ENCODE data around the gene SURF4.

SURF4 gene

GRCh38 chr9:133355881-133356357 lies 19.9 kb downstream of the SURF4 start:
- Histone ChIP-seq H3K4me3 (peak overlapping the region; percentile 67 to 88 (median 78)), H3K36me3 (peaks cover 37 to 66% (median 56%) of the 10 kb centered on the region in 11 experiments), H3K27ac (peak overlapping the region; percentile 58 to 95 (median 93); a peak in 21 of 22 replicates), H3K9ac (peak overlapping the region; percentile 85 to 93 (median 90)), H3K4me2 (peak overlapping the region; percentile 88 to 98 (median 94)), H4K20me1 (peaks cover 35 to 89% (median 70%) of the 10 kb centered on the region in 11 experiments), H3K27me3 (no peaks in the 10 kb centered on the region), H3K9me3 (replicated peaks in 1 of 11) (no peaks in the 10 kb centered on the region), H3K4me1 (peaks cover 62 to 92% (median 77%) of the 10 kb centered on the region in 10 experiments)
- no peak for TF ChIP-seq Cebpa-rat (IDR thresholded peaks at IDR 0.05)

GRCh38 chr9:133354766-133355165 lies 21.1 kb downstream of the SURF4 start:
- Histone ChIP-seq H4K20me1 (peaks cover 35 to 89% (median 70%) of the 10 kb centered on the region in 11 experiments), H3K4me1 (peaks cover 62 to 92% (median 77%) of the 10 kb centered on the region in 10 experiments), H3K27me3 (no peaks in the 10 kb centered on the region), H3K4me2 (peak overlapping the region; percentile 88 to 98 (median 94)), H3K9ac (peak overlapping the region; percentile 85 to 93 (median 90); a peak in 19 of 22 replicates), H3K4me3 (peak overlapping the region in 8 of 10 experiments; percentile 67 to 88 (median 80); a peak in 10 of 20 replicates), H3K9me3 (replicated peaks in 1 of 11) (no peaks in the 10 kb centered on the region), H3K36me3 (peaks cover 37 to 66% (median 56%) of the 10 kb centered on the region in 11 experiments), H3K27ac (peak overlapping the region in 9 of 11 experiments; percentile 83 to 95 (median 93); a peak in 18 of 22 replicates)
- peak in 8 of 11 experiments; percentile 23 to 75 (median 63); a peak in 10 of 22 replicates for TF ChIP-seq Cebpa-rat (IDR thresholded peaks at IDR 0.05)

DNA sequence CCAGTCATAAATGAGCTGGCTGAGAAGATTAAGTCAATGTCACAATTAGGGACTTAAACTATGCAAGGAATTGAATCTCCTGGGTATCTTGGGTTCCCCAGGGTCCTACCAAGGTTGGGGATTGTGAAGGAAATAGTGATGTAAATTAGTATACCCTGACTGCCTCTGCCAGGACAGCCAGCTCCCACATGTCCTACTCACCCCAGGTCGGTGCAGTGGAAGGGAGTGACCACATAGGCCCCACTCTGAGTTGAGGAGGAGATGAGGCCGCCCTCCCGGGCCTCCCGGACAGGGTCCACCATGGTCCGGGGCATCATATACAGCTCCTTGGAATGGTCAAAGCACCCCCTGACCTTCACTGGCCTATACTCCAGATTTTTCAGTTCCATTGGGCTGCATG lies 22.3 kb downstream of the SURF4 start:
- Histone ChIP-seq H4K20me1 (peaks cover 45 to 89% (median 70%) of the 10 kb centered on the region in 11 experiments), H3K4me3 (no peak overlapping the region), H3K36me3 (peaks cover 44 to 66% (median 56%) of the 10 kb centered on the region in 11 experiments)

DNA sequence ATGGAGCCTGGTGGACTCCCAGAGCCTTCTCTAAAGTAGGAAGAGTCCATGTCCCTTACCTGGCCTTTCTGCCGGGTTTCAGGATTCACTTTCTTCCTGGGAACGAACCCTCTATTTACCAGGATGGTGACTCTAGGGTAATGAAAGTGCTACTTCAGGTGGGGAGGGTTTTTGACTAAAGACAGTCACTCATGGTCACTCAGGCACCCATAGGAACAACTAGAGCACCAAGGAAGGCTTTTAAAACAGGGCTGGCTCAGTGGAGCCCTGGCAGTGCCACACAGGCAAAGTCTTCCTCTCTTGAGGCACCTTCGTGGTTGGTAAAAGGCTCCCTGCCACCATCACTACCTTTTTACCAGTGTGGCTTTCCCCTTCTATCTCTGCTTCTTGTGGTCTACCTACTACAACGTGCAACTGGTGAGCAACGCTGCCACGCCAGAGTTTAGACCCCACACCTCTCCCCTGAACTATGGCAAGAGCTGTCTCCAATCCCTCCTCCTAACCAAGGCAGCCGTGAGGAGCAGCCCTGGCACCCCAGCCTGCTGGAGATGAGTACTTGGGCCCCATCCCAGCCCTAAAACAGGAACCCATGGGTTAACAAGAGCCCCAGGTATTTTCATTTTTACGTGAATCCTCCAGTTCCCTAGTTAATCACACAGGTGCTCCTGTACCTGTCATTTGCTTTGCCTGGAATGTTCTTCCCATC lies 23.1 kb downstream of the SURF4 start:
- H3K4me2 ChIP-seq, result peak overlapping the region in 3 of 11 experiments; percentile 0 to 98 (median 7); a peak in 3 of 22 replicates
- H3K27me3 ChIP-seq, result no peaks in the 10 kb centered on the region
- TF ChIP-seq Cebpa-rat (IDR thresholded peaks at IDR 0.05), result no peak
- no peak overlapping the region for H3K4me3 ChIP-seq
- H3K9ac ChIP-seq, result peak overlapping the region in 8 of 11 experiments; percentile 28 to 91 (median 62); a peak in 12 of 22 replicates
- H3K27ac ChIP-seq, result peak overlapping the region in 10 of 11 experiments; percentile 7 to 95 (median 92); a peak in 15 of 22 replicates
- no peaks in the 10 kb centered on the region for H3K9me3 ChIP-seq (replicated peaks in 1 of 11)
- peaks cover 45 to 85% (median 63%) of the 10 kb centered on the region in 11 experiments for H4K20me1 ChIP-seq
- peaks cover 44 to 60% (median 52%) of the 10 kb centered on the region in 11 experiments for H3K36me3 ChIP-seq
- peaks cover 58 to 81% (median 69%) of the 10 kb centered on the region in 10 experiments for H3K4me1 ChIP-seq

More for the DNA sequence above, 22.3 kb downstream of the SURF4 start:
- H3K9ac ChIP-seq, result peak overlapping the region; percentile 39 to 93 (median 90); a peak in 15 of 22 replicates
- peak overlapping the region in 10 of 11 experiments; percentile 7 to 95 (median 93); a peak in 16 of 22 replicates for H3K27ac ChIP-seq
- no peak for TF ChIP-seq Cebpa-rat (IDR thresholded peaks at IDR 0.05)
- H3K9me3 ChIP-seq (replicated peaks in 1 of 11), result no peaks in the 10 kb centered on the region
- peaks cover 64 to 88% (median 76%) of the 10 kb centered on the region in 10 experiments for H3K4me1 ChIP-seq
- H3K4me2 ChIP-seq, result peak overlapping the region in 7 of 11 experiments; percentile 1 to 98 (median 93); a peak in 7 of 22 replicates
- H3K27me3 ChIP-seq, result no peaks in the 10 kb centered on the region

DNA sequence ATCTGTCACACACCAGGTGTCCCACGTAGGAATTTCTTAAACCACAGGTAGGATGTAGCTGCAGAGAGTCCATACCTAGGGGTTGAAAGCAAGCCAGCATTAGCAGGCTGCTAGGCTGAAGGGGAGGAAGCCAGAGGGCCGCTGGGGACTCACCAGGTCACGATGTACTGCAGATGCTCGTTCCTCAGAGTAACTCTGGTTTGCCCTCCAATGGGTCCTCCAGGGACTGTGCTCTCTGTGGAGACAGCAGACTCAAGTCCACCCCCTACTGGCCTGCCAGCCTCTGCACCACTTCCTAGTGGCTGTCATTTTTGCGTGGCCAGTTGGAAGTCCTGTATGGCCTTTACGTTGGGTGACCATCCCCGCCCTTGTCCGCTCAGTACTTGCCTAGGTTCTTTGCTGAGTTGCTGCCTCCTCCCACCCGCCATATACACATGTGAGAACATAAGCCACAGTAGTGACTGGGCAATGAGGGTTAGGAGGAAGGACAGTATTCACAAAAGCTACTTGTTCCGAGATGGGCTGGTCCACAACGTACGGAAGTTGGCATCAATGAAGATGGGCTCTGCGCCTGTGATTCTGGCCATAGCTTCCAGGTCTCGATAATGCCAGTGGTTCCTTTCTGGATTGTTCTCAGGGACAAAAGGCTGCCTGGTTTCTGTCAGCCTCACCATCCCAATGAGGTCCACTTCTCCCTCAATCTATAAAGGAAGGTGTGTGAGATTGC lies 23.8 kb downstream of the SURF4 start:
- peaks cover 44 to 57% (median 52%) of the 10 kb centered on the region in 11 experiments for H3K36me3 ChIP-seq

GRCh38 chr9:133351526-133351907 lies 24.3 kb downstream of the SURF4 start:
- TF ChIP-seq Cebpa-rat (IDR thresholded peaks at IDR 0.05), result no peak
- H3K9ac ChIP-seq, result peak overlapping the region in 8 of 11 experiments; percentile 16 to 100 (median 99); a peak in 10 of 22 replicates
- H3K27ac ChIP-seq, result peak overlapping the region in 4 of 11 experiments; percentile 19 to 95 (median 42); a peak in 4 of 22 replicates
- H3K27me3 ChIP-seq, result no peaks in the 10 kb centered on the region
- H4K20me1 ChIP-seq, result peaks cover 45 to 78% (median 63%) of the 10 kb centered on the region in 11 experiments
- H3K36me3 ChIP-seq, result peaks cover 44 to 57% (median 52%) of the 10 kb centered on the region in 11 experiments
- H3K9me3 ChIP-seq (replicated peaks in 1 of 11), result no peaks in the 10 kb centered on the region
- peak overlapping the region; percentile 3 to 98 (median 96); a peak in 16 of 22 replicates for H3K4me2 ChIP-seq
- H3K4me1 ChIP-seq, result peaks cover 54 to 74% (median 63%) of the 10 kb centered on the region in 10 experiments
- no peak overlapping the region for H3K4me3 ChIP-seq

More for the DNA sequence above, 23.8 kb downstream of the SURF4 start:
- no peaks in the 10 kb centered on the region for H3K9me3 ChIP-seq (replicated peaks in 1 of 11)
- H3K27ac ChIP-seq, result peak overlapping the region in 8 of 11 experiments; percentile 19 to 95 (median 90); a peak in 9 of 22 replicates
- H4K20me1 ChIP-seq, result peaks cover 45 to 78% (median 61%) of the 10 kb centered on the region in 11 experiments
- H3K27me3 ChIP-seq, result no peaks in the 10 kb centered on the region
- TF ChIP-seq Cebpa-rat (IDR thresholded peaks at IDR 0.05), result no peak
- H3K9ac ChIP-seq, result peak overlapping the region in 8 of 11 experiments; percentile 16 to 100 (median 99); a peak in 9 of 22 replicates
- peaks cover 52 to 74% (median 62%) of the 10 kb centered on the region in 10 experiments for H3K4me1 ChIP-seq
- H3K4me3 ChIP-seq, result no peak overlapping the region
- peak overlapping the region; percentile 3 to 98 (median 94); a peak in 12 of 22 replicates for H3K4me2 ChIP-seq

DNA sequence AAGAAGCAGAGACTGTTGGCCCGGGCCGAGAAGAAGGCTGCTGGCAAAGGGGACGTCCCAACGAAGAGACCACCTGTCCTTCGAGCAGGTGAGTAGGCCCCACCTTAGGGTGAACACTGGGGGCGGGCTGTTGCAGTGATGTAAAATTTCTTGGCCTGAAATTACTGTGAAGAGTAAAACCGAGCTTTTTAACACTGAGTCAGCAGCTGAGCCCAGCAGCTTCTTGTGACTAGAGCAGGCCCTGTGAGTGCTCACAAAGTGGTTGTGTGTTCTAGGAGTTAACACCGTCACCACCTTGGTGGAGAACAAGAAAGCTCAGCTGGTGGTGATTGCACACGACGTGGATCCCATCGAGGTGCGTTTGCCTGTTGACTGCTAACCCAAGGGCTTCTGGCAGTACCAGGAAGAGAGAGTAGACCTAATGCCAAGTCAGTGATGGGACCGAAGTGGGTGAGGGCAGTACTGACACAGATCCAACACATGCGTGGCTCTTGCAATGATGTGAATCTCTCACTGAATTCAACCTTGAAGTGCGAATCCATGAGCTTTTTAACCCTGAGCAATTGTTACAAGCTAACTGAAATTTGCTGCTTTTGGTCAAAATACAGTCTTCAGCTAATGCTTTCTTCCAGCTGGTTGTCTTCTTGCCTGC lies 25.8 kb downstream of the SURF4 start:
- Histone ChIP-seq H3K4me2 (peak overlapping the region; percentile 86 to 98 (median 96)), H3K9ac (peak overlapping the region; percentile 99 to 100 (median 99)), H3K27me3 (no peaks in the 10 kb centered on the region), H3K9me3 (replicated peaks in 1 of 11) (no peaks in the 10 kb centered on the region), H3K4me1 (peaks cover 57 to 77% (median 66%) of the 10 kb centered on the region in 10 experiments), H4K20me1 (peaks cover 47 to 89% (median 76%) of the 10 kb centered on the region in 11 experiments), H3K27ac (peak overlapping the region in 9 of 11 experiments; percentile 95 to 100 (median 98); a peak in 15 of 22 replicates), H3K4me3 (peak overlapping the region; percentile 89 to 99 (median 96)), H3K36me3 (peaks cover 57 to 70% (median 64%) of the 10 kb centered on the region in 11 experiments)
- TF ChIP-seq Cebpa-rat (IDR thresholded peaks at IDR 0.05), result no peak

All from BLaER1 treated with 17β-estradiol and CSF1 and Interleukin-3, amounts not matched to agents 10 nM and 100 nM (cell line).